Measurements from ENCODE around the gene LRRC4C. TPM values are rescaled to one million over a fixed set of nuclear protein-coding genes. Genes with fewer than 3 reads are reported as not detected.

The LRRC4C gene
- polyA plus RNA-seq, 1 of the 3 experiments (the other 2 are of a cell fraction): 0.16 TPM

- no peak overlapping the region for H3K27ac ChIP-seq (ENCODE audit: low read depth in 2 of 2, low read length in 1 of 2)
- POLR2A ChIA-PET: no interaction called here
- H3K9me3 ChIP-seq: no peaks in the 10 kb centered on the region
- H3K4me1 ChIP-seq (ENCODE audit: control insufficient read depth in 1 of 2, insufficient read depth in 2 of 2, low read depth in 1 of 2, low read length in 1 of 2): peaks cover 7 to 17% of the 10 kb centered on the region in 2 experiments; a peak in 3 of 4 replicates
- peak overlapping the region; percentile 58 to 97 for H3K4me3 ChIP-seq (ENCODE audit: low read depth in 2 of 2, low read length in 1 of 2)
- H4K20me1 ChIP-seq (ENCODE audit: insufficient read depth): no peaks in the 10 kb centered on the region
- TF ChIP-seq, protein P1, sequence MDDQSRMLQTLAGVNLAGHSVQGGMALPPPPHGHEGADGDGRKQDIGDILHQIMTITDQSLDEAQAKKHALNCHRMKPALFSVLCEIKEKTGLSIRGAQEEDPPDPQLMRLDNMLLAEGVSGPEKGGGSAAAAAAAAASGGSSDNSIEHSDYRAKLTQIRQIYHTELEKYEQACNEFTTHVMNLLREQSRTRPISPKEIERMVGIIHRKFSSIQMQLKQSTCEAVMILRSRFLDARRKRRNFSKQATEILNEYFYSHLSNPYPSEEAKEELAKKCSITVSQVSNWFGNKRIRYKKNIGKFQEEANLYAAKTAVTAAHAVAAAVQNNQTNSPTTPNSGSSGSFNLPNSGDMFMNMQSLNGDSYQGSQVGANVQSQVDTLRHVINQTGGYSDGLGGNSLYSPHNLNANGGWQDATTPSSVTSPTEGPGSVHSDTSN (IDR thresholded peaks at IDR 0.05): no peak
- TF ChIP-seq FOXM1 (IDR thresholded peaks at IDR 0.05; ENCODE audit: low read depth) (no peak), RXRA (IDR thresholded peaks at IDR 0.05; ENCODE audit: borderline replicate concordance, low read depth) (no peak), MXI1 (IDR thresholded peaks at IDR 0.05; ENCODE audit: low read depth, low read length) (no peak), FOSL2 (IDR thresholded peaks at IDR 0.05; ENCODE audit: borderline replicate concordance, low read depth) (no peak), RFX5 (IDR thresholded peaks at IDR 0.05; ENCODE audit: low read length) (no peak), RAD21 (IDR thresholded peaks at IDR 0.05; ENCODE audit: low read length) (no peak), TEAD4 (IDR thresholded peaks at IDR 0.05; ENCODE audit: borderline replicate concordance, insufficient read depth) (no peak), TCF12 (IDR thresholded peaks at IDR 0.05) (no peak), GABPA (IDR thresholded peaks at IDR 0.05; ENCODE audit: low read depth) (no peak), POLR2AphosphoS5 (IDR thresholded peaks at IDR 0.05; ENCODE audit: low read depth, low read length) (no peak), MAX (IDR thresholded peaks at IDR 0.05; ENCODE audit: low read depth) (no peak), FOXJ3 (CRISPR knock-in tag; IDR thresholded peaks at IDR 0.05) (no peak)
- TF ChIP-seq, protein P2, sequence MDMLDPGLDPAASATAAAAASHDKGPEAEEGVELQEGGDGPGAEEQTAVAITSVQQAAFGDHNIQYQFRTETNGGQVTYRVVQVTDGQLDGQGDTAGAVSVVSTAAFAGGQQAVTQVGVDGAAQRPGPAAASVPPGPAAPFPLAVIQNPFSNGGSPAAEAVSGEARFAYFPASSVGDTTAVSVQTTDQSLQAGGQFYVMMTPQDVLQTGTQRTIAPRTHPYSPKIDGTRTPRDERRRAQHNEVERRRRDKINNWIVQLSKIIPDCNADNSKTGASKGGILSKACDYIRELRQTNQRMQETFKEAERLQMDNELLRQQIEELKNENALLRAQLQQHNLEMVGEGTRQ (IDR thresholded peaks at IDR 0.05; ENCODE audit: borderline replicate concordance, low read depth, low read length): no peak
- TF ChIP-seq, protein P3, sequence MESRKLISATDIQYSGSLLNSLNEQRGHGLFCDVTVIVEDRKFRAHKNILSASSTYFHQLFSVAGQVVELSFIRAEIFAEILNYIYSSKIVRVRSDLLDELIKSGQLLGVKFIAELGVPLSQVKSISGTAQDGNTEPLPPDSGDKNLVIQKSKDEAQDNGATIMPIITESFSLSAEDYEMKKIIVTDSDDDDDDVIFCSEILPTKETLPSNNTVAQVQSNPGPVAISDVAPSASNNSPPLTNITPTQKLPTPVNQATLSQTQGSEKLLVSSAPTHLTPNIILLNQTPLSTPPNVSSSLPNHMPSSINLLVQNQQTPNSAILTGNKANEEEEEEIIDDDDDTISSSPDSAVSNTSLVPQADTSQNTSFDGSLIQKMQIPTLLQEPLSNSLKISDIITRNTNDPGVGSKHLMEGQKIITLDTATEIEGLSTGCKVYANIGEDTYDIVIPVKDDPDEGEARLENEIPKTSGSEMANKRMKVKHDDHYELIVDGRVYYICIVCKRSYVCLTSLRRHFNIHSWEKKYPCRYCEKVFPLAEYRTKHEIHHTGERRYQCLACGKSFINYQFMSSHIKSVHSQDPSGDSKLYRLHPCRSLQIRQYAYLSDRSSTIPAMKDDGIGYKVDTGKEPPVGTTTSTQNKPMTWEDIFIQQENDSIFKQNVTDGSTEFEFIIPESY (IDR thresholded peaks at IDR 0.05; ENCODE audit: borderline replicate concordance, low read depth): no peak
- H3K4me2 ChIP-seq: peak overlapping the region; percentile 89
- no peaks in the 10 kb centered on the region for H3F3A ChIP-seq (replicated peaks; ENCODE audit: insufficient read depth)
- peak; percentile 47 for DNase-seq
- H3K79me2 ChIP-seq (ENCODE audit: insufficient read depth): no peaks in the 10 kb centered on the region
- CTCF ChIA-PET: interaction anchor here (0.6 to 6.6 kb wide), 20 partner anchors 10 to 1988 kb away, joined by 3 to 107 read pairs (median 4); no protein-coding TSS in a partner anchor
- H3K9me2 ChIP-seq: no peaks in the 10 kb centered on the region
- no peaks in the 10 kb centered on the region for H3K27me3 ChIP-seq (ENCODE audit: insufficient read depth)
- H3K36me3 ChIP-seq (replicated peaks in 1 of 2; ENCODE audit: control insufficient read depth in 1 of 2, insufficient read depth in 2 of 2, low read length in 1 of 2): no peaks in the 10 kb centered on the region
- peak overlapping the region; percentile 60; the same call in 1 of the 2 replicates for H3K9ac ChIP-seq
- H2AFZ ChIP-seq (ENCODE audit: low read depth): peak overlapping the region; percentile 99
- WGBS (ENCODE audit: low lambda C conversion rate): 3% methylated on average over 37 of the region's 37 CpGs
Observed at GRCh38 chr11:40292721-40293508, 1166.5 kb downstream of the LRRC4C start.

Data from SK-N-SH (cell line).